NCI-H2196 treated with DMSO at 0.1 percent for 48 hours (cell line): ENCODE data around the gene ILK.

Experiments used
- DNase-seq: peaks from one replicate; lab custom pipeline; 2025; ENCODE audit not compliant: unreplicated experiment; lab: John Stamatoyannopoulos, UW

ILK gene

GRCh38 chr11:6619004-6619745, 15.6 kb downstream of the ILK start, which contains the start of gene TPP1:
TSS of gene TPP1 (minus strand) at chr11:6619422. CDS start at chr11:6619400, 22 bp downstream.
- DNase-seq = peak; percentile 83

GRCh38 chr11:6620636-6621035, 17.1 kb downstream of the ILK start:
- no peak for DNase-seq

- no peak for DNase-seq
Measured at GRCh38 chr11:6621711-6622211, 18.2 kb downstream of the ILK start.

- no peak for DNase-seq
Measured at GRCh38 chr11:6622261-6623171, 18.9 kb downstream of the ILK start.

- no peak for DNase-seq
Measured at GRCh38 chr11:6623391-6624363, 20.1 kb downstream of the ILK start.

GRCh38 chr11:6625156-6625831, 21.7 kb downstream of the ILK start:
- no peak for DNase-seq

GRCh38 chr11:6625832-6626420, 22.4 kb downstream of the ILK start:
- DNase-seq = no peak

- DNase-seq = no peak
Measured at GRCh38 chr11:6626971-6627761, 23.6 kb downstream of the ILK start.

- DNase-seq = no peak
Measured at GRCh38 chr11:6627762-6628241, 24.2 kb downstream of the ILK start.

GRCh38 chr11:6628526-6628925, 25.0 kb downstream of the ILK start:
- DNase-seq = no peak

GRCh38 chr11:6629573-6629891, 26.0 kb downstream of the ILK start:
- DNase-seq = no peak

GRCh38 chr11:6629892-6630631, 26.5 kb downstream of the ILK start:
- DNase-seq = no peak

GRCh38 chr11:6630632-6631291, 27.2 kb downstream of the ILK start:
- DNase-seq = no peak

GRCh38 chr11:6631361-6631890, 27.9 kb downstream of the ILK start:
- DNase-seq = no peak

- no peak for DNase-seq
Measured at GRCh38 chr11:6632116-6633073, 28.8 kb downstream of the ILK start.
